Thyroid gland (tissue), 4 donors: Measurements from ENCODE around the gene NECAB3.

Experiments used
- POLR2A ChIP-seq, 2 donors: fragments of 450-650 bp; IDR thresholded peaks; one replicate each; pipeline ENCODE4 v1.6.1; 2017; ENCODE audit warnings: antibody characterized with exemption in 2 of 2, mild to moderate bottlenecking in 2 of 2, moderate library complexity in 1 of 2
- TF ChIP-seq, protein P1 (sequence below), 6 experiments: fragments of 200-600 bp in 3 of 6; fragments of 450-650 bp in 3 of 6; sonication (generic) in 3 of 6; IDR thresholded peaks; one replicate each; pipeline ENCODE4 v1.5.1; 2016 to 2019; ENCODE audit warnings: antibody characterized with exemption in 6 of 6, mild to moderate bottlenecking in 2 of 6, inconsistent platforms in 1 of 6, moderate library complexity in 1 of 6

DNA sequence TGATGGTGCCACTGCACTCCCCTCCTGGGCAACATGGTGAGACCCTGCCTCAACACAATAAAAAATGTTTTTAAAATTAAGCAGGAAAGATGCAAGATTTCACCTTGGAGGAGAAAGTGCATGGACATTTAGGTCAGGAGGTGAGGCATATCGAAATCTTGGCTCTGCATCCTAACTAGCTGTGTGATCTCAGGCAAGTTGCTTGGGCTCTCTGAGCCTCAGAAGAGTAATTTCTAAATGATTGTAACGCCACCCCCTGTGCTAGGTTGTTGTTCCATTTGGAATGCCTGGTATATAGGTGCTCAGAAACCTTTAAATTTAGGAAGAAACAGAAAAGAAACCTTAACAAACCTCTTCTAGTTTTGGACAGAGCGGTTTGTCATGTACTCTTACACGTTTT is 48.0 kb downstream of the NECAB3 start:
- no peak for TF ChIP-seq POLR2A (IDR thresholded peaks at IDR 0.05)
- TF ChIP-seq, protein P1, sequence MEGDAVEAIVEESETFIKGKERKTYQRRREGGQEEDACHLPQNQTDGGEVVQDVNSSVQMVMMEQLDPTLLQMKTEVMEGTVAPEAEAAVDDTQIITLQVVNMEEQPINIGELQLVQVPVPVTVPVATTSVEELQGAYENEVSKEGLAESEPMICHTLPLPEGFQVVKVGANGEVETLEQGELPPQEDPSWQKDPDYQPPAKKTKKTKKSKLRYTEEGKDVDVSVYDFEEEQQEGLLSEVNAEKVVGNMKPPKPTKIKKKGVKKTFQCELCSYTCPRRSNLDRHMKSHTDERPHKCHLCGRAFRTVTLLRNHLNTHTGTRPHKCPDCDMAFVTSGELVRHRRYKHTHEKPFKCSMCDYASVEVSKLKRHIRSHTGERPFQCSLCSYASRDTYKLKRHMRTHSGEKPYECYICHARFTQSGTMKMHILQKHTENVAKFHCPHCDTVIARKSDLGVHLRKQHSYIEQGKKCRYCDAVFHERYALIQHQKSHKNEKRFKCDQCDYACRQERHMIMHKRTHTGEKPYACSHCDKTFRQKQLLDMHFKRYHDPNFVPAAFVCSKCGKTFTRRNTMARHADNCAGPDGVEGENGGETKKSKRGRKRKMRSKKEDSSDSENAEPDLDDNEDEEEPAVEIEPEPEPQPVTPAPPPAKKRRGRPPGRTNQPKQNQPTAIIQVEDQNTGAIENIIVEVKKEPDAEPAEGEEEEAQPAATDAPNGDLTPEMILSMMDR (IDR thresholded peaks at IDR 0.05) = no peak
